Astrocyte of the spinal cord (primary cell): ENCODE measurements around the gene PCLO.
"Not testable (repeated sequence)": the region's sequence is repeated elsewhere in the genome, so short reads cannot be mapped to it uniquely, and the experiment has no call there.

ENCODE experiments used
- DNase-seq: peaks from one replicate; pipeline ENCODE4 v3.0.0; 2011; ENCODE audit warnings: low read depth, low spot score
- H3K4me3 ChIP-seq: 2 replicates; pipeline ENCODE4 v1.5.1; 2011; ENCODE audit warnings: low read depth, mild to moderate bottlenecking, low read length, moderate library complexity
- in situ Hi-C: cut with HindIII; loops from 2 replicates; pipeline ENCODE4 v1.10.0; 2017; ENCODE audit warnings: low sequenced_read_pairs
- TF ChIP-seq, protein P1 (sequence below): IDR thresholded peaks from 2 replicates; pipeline ENCODE4 v1.5.1; 2012; ENCODE audit warnings: low read depth, mild to moderate bottlenecking, low read length, inconsistent platforms

PCLO gene

DNA sequence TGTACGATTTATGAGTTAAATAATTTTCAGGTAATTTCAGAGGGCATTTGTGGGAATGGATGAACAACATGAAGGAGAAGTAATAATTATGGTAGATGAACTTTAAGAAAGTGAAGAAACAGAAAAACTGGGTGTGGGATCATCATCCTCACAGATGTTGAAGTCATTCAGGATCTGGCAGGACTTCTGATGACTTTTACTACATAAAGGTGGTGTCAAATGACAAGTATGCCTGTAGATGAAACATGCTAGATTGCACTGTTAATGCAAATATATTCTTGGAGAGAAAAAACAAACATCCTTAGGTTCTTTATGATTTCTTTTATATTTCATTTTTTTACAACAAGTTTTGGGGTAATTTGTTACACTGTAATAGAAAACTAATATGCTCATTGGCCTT, 230.2 kb downstream of the PCLO start:
- in situ Hi-C loops: no loop called here
- no peak overlapping the region for H3K4me3 ChIP-seq
- DNase-seq: no peak
- TF ChIP-seq, protein P1, sequence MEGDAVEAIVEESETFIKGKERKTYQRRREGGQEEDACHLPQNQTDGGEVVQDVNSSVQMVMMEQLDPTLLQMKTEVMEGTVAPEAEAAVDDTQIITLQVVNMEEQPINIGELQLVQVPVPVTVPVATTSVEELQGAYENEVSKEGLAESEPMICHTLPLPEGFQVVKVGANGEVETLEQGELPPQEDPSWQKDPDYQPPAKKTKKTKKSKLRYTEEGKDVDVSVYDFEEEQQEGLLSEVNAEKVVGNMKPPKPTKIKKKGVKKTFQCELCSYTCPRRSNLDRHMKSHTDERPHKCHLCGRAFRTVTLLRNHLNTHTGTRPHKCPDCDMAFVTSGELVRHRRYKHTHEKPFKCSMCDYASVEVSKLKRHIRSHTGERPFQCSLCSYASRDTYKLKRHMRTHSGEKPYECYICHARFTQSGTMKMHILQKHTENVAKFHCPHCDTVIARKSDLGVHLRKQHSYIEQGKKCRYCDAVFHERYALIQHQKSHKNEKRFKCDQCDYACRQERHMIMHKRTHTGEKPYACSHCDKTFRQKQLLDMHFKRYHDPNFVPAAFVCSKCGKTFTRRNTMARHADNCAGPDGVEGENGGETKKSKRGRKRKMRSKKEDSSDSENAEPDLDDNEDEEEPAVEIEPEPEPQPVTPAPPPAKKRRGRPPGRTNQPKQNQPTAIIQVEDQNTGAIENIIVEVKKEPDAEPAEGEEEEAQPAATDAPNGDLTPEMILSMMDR: no peak

DNA sequence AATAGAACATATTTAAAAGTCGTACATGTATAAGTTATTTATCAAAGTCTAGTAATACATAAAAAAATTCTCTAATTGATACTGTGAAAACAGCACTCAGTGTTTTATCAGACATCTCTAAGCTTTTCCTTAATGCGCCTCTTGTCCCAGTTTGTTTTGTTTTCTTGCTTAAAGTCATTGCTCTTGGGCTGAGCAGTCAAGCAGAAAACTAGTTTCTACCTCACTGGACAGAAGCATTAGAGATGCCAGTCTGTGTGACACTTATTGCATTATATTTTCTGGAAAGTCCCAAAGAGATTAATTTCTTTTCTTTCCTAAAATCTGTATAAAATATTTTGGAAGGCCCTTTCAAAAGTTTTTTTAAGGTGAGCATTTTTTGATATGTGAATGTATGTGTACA, 236.2 kb downstream of the PCLO start:
- TF ChIP-seq, protein P1: no peak

DNA sequence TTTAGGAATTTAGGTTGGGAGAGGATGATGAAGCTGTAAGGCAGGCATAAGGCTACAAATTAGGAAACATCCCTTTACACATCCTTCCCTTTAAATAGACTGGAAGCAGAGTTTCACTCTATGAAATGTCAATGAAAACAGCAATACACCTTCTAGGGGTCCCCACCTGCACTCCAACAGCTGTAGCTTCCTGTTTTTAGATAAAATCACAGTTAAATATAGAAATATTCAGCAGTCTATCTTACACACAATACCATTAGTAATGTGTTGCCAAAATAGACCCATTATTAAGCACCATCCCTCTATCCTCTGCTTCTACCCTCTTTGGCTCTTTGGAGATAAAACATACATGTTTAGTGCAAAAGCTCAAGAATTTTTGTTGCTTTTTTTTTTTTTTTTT, 237.4 kb downstream of the PCLO start:
- TF ChIP-seq, protein P1: no peak
- H3K4me3 ChIP-seq: no peak overlapping the region
- DNase-seq: no peak
- in situ Hi-C loops: no loop called here

More for the DNA sequence above, 236.2 kb downstream of the PCLO start:
- DNase-seq: no peak
- in situ Hi-C loops: no loop called here
- no peak overlapping the region for H3K4me3 ChIP-seq

DNA sequence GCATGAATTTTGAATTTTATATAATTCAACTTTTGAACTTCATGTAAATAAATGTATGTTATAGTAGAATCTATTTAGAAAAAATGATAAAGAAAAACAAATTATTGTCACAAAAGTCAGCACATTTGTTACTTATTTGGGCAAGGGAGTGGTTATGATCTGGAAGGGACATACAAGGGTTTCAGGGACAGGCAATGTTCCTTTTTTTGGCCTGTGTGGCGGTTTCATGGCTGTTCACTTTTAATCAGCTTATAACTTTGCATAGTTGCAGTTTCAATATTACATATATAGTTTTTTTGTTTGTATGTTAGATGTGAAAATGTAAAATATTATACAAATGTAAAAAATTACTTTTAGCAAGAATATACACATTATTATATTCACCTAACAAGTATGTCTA, 256.2 kb downstream of the PCLO start:
- TF ChIP-seq, protein P1: no peak
- no peak overlapping the region for H3K4me3 ChIP-seq
- in situ Hi-C loops: no loop called here
- no peak for DNase-seq

DNA sequence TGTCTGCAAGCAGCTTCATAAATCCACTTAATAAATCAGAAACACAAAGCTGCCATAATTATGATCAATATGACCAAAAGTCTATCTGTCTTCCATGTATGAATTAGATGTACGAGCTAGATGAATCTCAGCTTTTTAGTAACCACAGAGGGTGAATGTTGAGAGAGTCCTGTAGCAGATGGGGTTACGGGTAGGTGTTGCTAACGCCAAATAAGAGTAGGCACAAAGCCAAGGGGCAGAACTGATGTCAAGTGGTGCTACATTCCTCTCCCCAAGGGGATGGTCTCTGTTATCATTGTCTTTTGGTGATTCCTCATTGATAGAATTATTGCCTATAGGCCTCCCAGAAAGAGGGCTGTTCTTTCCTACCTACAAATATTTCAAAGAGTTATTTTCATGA, 257.8 kb downstream of the PCLO start:
- in situ Hi-C loops: no loop called here
- no peak overlapping the region for H3K4me3 ChIP-seq
- no peak for DNase-seq
- TF ChIP-seq, protein P1: no peak

DNA sequence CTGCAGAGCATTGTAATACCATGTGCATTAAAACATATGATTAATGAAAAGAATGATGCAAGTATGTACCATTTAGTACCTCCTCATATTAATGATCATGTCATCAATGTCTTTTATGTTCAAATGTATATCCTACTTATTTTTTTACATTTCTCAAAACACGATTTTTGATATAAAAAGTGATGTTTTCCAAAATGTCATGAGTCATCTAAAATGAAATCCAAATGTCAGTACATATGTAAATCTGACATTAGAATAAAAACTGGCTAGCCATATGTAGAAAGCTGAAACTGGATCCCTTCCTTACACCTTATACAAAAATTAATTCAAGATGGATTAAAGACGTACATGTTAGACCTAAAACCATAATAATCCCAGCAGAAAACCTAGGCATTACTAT, 261.6 kb downstream of the PCLO start:
- DNase-seq, in situ Hi-C loops, H3K4me3 ChIP-seq: not testable (repeated sequence)

DNA sequence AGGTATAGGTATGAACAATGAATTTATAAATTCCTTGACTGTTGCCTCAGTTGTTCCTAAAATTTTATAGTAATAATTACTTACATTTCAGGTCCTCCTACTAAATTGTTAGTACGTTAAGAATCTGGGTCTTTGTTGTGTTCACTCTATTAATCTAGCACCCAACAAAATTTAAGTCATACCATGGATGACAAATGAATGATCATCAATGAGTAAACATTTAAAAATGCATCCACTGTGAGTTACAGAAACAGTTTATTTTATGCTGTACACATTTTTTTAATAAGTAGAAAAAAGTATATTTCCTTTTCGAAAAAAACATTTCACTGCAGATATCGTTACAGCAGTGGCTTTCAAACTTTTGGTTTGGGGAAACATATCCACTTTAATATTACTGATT, 265.2 kb downstream of the PCLO start:
- TF ChIP-seq, protein P1: no peak
- H3K4me3 ChIP-seq: no peak overlapping the region
- DNase-seq: no peak
- in situ Hi-C loops: no loop called here

DNA sequence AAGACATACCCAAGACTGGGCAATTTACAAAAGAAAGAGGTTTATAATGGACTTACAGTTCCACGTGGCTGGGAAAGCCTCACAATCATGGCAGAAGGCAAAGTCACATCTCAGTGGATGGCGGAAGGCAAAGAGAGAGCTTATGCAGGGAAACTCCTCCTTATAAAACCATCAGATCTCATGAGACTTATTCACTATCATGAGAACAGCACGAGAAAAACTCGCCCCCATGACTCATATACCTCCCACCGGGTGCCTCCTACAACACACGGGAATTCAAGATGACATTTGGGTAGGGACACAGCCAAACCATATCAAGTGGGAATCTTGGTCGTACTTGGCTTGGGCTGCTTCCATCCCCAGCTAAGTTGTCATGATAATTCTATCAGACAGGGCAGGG, 268.3 kb downstream of the PCLO start:
- not testable (repeated sequence) for H3K4me3 ChIP-seq
- DNase-seq: peak; percentile 3

More for the DNA sequence above, 268.3 kb downstream of the PCLO start:
- in situ Hi-C loops: not testable (repeated sequence)
